GM12878 (cell line): Measurements from ENCODE around the gene POLRMT. TPM values are rescaled to one million over a fixed set of nuclear protein-coding genes. Genes with fewer than 3 reads are reported as not detected.

Experiments used
- CBX3 ChIP-seq: fragments of 200-600 bp; sonication (generic); IDR thresholded peaks from 2 replicates; pipeline ENCODE4 v1.6.1; 2016; ENCODE audit warnings: low read depth, borderline replicate concordance
- EGR1 ChIP-seq, 2 experiments: IDR thresholded peaks; 1 replicate in 1 of 2; 2 replicates in 1 of 2; pipeline ENCODE4 v1.6.1; 2011 to 2012; ENCODE audit warnings: low read depth in 2 of 2, low read length in 2 of 2, borderline replicate concordance in 1 of 2, mild to moderate bottlenecking in 1 of 2, moderate library complexity in 1 of 2
- EP300 ChIP-seq, 2 experiments: fragments of 150-350 bp in 1 of 2; IDR thresholded peaks; 2 replicates each; pipeline ENCODE4 v1.6.1; 2011 to 2012; ENCODE audit warnings: low read depth in 2 of 2, low read length in 2 of 2, borderline replicate concordance in 1 of 2, improper control_type of control experiment in 1 of 2, inconsistent platforms in 1 of 2; ENCODE audit not compliant: control insufficient read depth in 1 of 2
- FOS ChIP-seq: IDR thresholded peaks from 3 replicates; pipeline ENCODE4 v1.6.1; 2011; ENCODE audit warnings: borderline replicate concordance; ENCODE audit not compliant: insufficient read length; ENCODE audit errors: extremely low read depth
- FOXK2 ChIP-seq: fragments of 450-650 bp; IDR thresholded peaks from 2 replicates; pipeline ENCODE4 v1.6.1; 2017; ENCODE audit warnings: mild to moderate bottlenecking, moderate library complexity
- HDAC2 ChIP-seq: fragments of 200-600 bp; sonication (generic); IDR thresholded peaks from 2 replicates; pipeline ENCODE4 v1.6.1; 2017
- HDAC6 ChIP-seq: fragments of 200-600 bp; sonication (generic); IDR thresholded peaks from one replicate; pipeline ENCODE4 v1.8.0; 2017; ENCODE audit warnings: antibody characterized with exemption; ENCODE audit not compliant: unreplicated experiment
- MEF2A ChIP-seq: IDR thresholded peaks from 2 replicates; pipeline ENCODE4 v1.6.1; 2011; ENCODE audit warnings: low read depth, mild to moderate bottlenecking, low read length, moderate library complexity; ENCODE audit not compliant: insufficient read depth
- MYB ChIP-seq: fragments of 150-350 bp; IDR thresholded peaks from 2 replicates; pipeline ENCODE4 v1.6.1; 2014; ENCODE audit warnings: mild to moderate bottlenecking, low read depth, low read length, borderline replicate concordance
- NFXL1 ChIP-seq: fragments of 450-650 bp; IDR thresholded peaks from 2 replicates; pipeline ENCODE4 v1.6.1; 2017; ENCODE audit warnings: antibody characterized with exemption, mild to moderate bottlenecking, borderline replicate concordance
- NR2F1 ChIP-seq: fragments of 450-650 bp; conservative IDR thresholded peaks from 2 replicates; pipeline ENCODE4 v1.6.1; 2017; ENCODE audit warnings: mild to moderate bottlenecking
- PAX5 ChIP-seq: IDR thresholded peaks from 2 replicates; pipeline ENCODE4 v1.6.1; 2011; ENCODE audit warnings: low read depth, low read length, borderline replicate concordance
- RFX5 ChIP-seq: IDR thresholded peaks from 2 replicates; pipeline ENCODE4 v1.6.1; 2011; ENCODE audit warnings: low read depth, low read length, improper control_type of control experiment
- SUZ12 ChIP-seq: fragments of 200-600 bp; sonication (generic); IDR thresholded peaks from one replicate; pipeline ENCODE4 v1.6.1; 2018; ENCODE audit warnings: antibody characterized with exemption, mild to moderate bottlenecking; ENCODE audit not compliant: unreplicated experiment
- WRNIP1 ChIP-seq: IDR thresholded peaks from 2 replicates; pipeline ENCODE4 v1.6.1; 2011; ENCODE audit warnings: low read depth, low read length, improper control_type of control experiment, borderline replicate concordance
- ZNF217 ChIP-seq: fragments of 450-650 bp; IDR thresholded peaks from 2 replicates; pipeline ENCODE4 v1.6.1; 2017; ENCODE audit warnings: antibody characterized with exemption, mild to moderate bottlenecking
- ZZZ3 ChIP-seq: IDR thresholded peaks from 2 replicates; pipeline ENCODE4 v1.6.1; 2011; ENCODE audit warnings: low read depth; ENCODE audit not compliant: control insufficient read depth, insufficient read length
- polyA plus RNA-seq, 11 experiments: library from polyadenylated mRNA; depleted of rRNA in 4 of 11; unstranded in 6 of 11; stranded (reverse) in 5 of 11; fragments of >200 nt; fragmentation: Nextera tagmentation in 4 of 11; fragmentation: Illumina TruSeq in 1 of 11; extraction: Ambion mirVana in 4 of 11; extraction: Trizol in 1 of 11; gene quantifications; 1 replicate in 1 of 11; 2 replicates in 10 of 11; pipeline versions ENCODE4 v1.2.1 to v1.2.3, GENCODE V29; 2011 to 2016; ENCODE audit warnings: inconsistent platforms in 2 of 11, missing spikeins in 2 of 11, low read depth in 1 of 11
- total RNA-seq, 4 experiments: library from RNA; depleted of rRNA in 3 of 4; stranded (reverse); fragments of >200 nt in 3 of 4; fragmentation: Illumina TruSeq in 1 of 4; extraction: Trizol in 1 of 4; gene quantifications; 2 replicates each; pipeline versions ENCODE4 v1.2.1 to v1.2.3, GENCODE V29; 2013 to 2021
- TF ChIP-seq, protein P1 (sequence below): fragments of 450-650 bp; formaldehyde crosslinking; IDR thresholded peaks from 2 replicates; pipeline ENCODE4 v1.4.0; 2022; ENCODE audit warnings: mild to moderate bottlenecking, moderate library complexity
- TF ChIP-seq, protein P2 (sequence below): IDR thresholded peaks from 2 replicates; pipeline ENCODE4 v1.6.1; 2011; ENCODE audit warnings: low read depth, low read length, improper control_type of control experiment, borderline replicate concordance
- TF ChIP-seq, protein P3 (sequence below): fragments of 450-650 bp; IDR thresholded peaks from 2 replicates; pipeline ENCODE4 v1.6.1; 2017; ENCODE audit warnings: mild to moderate bottlenecking, low read depth, inconsistent platforms; ENCODE audit not compliant: poor library complexity, severe bottlenecking
- TF ChIP-seq, protein P4 (sequence below): IDR thresholded peaks from 2 replicates; pipeline ENCODE4 v1.6.1; 2011; ENCODE audit warnings: borderline replicate concordance, low read depth, mild to moderate bottlenecking, moderate library complexity, mixed read lengths, low read length; ENCODE audit not compliant: insufficient read depth; ENCODE audit errors: extremely low read length
- TF ChIP-seq, protein P5 (sequence below): fragments of 450-650 bp; IDR thresholded peaks from 2 replicates; pipeline ENCODE4 v1.6.1; 2016; ENCODE audit warnings: mild to moderate bottlenecking

POLRMT gene
- total and polyA plus RNA-seq, 10 of the 15 experiments (the other 5 are each of a cell fraction or from before 2014, with no cell fraction given), result 9.9 to 57.6 (median 34.6) TPM

DNA sequence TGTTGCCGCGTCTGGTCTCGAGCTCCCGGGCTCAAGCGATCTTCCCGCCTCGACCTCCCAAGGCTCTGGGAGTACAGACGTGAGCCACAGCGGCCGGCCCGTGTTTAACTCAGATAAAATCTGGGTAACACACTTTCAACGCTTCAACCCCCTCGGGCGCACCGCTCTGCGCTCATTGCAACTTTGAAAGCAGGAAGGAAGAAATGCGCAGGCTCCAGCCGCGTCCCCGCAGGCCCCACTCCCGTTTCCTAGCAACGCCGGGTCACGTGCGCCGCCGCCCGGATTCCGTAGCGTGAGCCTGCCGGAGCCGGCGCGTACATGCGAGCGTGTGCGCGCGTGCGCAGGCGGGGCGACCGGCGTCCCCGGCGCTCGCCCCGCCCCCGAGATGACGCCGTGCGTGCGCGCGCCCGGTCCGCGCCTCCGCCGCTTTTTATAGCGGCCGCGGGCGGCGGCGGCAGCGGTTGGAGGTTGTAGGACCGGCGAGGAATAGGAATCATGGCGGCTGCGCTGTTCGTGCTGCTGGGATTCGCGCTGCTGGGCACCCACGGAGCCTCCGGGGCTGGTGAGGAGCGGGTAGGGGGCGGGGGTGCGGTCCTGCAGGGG lies 61.1 kb downstream of the POLRMT start, which contains the start of gene BSG (continued):
- TF ChIP-seq, protein P1, sequence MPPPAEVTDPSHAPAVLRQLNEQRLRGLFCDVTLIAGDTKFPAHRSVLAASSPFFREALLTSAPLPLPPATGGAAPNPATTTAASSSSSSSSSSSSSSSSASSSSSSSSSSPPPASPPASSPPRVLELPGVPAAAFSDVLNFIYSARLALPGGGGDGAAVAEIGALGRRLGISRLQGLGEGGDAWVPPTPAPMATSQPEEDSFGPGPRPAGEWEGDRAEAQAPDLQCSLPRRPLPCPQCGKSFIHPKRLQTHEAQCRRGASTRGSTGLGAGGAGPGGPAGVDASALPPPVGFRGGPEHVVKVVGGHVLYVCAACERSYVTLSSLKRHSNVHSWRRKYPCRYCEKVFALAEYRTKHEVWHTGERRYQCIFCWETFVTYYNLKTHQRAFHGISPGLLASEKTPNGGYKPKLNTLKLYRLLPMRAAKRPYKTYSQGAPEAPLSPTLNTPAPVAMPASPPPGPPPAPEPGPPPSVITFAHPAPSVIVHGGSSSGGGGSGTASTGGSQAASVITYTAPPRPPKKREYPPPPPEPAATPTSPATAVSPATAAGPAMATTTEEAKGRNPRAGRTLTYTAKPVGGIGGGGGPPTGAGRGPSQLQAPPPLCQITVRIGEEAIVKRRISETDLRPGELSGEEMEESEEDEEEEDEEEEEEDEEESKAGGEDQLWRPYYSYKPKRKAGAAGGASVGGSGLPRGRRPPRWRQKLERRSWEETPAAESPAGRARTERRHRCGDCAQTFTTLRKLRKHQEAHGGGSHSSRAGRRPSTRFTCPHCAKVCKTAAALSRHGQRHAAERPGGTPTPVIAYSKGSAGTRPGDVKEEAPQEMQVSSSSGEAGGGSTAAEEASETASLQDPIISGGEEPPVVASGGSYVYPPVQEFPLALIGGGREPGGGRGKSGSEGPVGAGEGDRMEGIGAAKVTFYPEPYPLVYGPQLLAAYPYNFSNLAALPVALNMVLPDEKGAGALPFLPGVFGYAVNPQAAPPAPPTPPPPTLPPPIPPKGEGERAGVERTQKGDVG, result no peak
- TF ChIP-seq PAX5 (no peak), WRNIP1 (no peak), MYB (no peak), NFXL1 (no peak), ZNF217 (no peak), CBX3 (no peak), ZZZ3 (no peak), SUZ12 (no peak), NR2F1 (peak; percentile 44; the same call in 1 of the 2 replicates), RFX5 (no peak), EGR1 (IDR thresholded peaks at IDR 0.05; ENCODE audit: borderline replicate concordance in 1 of 2, low read depth in 2 of 2, low read length in 2 of 2) (peak; percentile 68 to 92), EP300 (IDR thresholded peaks at IDR 0.05; ENCODE audit: borderline replicate concordance in 1 of 2, control insufficient read depth in 1 of 2, low read depth in 2 of 2, low read length in 2 of 2) (no peak; a peak in 1 of 4 replicates), FOXK2 (no peak), HDAC2 (no peak), FOS (no peak), HDAC6 (peak; percentile 84), MEF2A (no peak)
- TF ChIP-seq, protein P2, sequence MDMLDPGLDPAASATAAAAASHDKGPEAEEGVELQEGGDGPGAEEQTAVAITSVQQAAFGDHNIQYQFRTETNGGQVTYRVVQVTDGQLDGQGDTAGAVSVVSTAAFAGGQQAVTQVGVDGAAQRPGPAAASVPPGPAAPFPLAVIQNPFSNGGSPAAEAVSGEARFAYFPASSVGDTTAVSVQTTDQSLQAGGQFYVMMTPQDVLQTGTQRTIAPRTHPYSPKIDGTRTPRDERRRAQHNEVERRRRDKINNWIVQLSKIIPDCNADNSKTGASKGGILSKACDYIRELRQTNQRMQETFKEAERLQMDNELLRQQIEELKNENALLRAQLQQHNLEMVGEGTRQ, result peak; percentile 95
- TF ChIP-seq, protein P3, sequence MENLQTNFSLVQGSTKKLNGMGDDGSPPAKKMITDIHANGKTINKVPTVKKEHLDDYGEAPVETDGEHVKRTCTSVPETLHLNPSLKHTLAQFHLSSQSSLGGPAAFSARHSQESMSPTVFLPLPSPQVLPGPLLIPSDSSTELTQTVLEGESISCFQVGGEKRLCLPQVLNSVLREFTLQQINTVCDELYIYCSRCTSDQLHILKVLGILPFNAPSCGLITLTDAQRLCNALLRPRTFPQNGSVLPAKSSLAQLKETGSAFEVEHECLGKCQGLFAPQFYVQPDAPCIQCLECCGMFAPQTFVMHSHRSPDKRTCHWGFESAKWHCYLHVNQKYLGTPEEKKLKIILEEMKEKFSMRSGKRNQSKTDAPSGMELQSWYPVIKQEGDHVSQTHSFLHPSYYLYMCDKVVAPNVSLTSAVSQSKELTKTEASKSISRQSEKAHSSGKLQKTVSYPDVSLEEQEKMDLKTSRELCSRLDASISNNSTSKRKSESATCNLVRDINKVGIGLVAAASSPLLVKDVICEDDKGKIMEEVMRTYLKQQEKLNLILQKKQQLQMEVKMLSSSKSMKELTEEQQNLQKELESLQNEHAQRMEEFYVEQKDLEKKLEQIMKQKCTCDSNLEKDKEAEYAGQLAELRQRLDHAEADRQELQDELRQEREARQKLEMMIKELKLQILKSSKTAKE, result no peak
- TF ChIP-seq, protein P4, sequence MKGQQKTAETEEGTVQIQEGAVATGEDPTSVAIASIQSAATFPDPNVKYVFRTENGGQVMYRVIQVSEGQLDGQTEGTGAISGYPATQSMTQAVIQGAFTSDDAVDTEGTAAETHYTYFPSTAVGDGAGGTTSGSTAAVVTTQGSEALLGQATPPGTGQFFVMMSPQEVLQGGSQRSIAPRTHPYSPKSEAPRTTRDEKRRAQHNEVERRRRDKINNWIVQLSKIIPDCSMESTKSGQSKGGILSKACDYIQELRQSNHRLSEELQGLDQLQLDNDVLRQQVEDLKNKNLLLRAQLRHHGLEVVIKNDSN, result peak; percentile 97
- TF ChIP-seq, protein P5, sequence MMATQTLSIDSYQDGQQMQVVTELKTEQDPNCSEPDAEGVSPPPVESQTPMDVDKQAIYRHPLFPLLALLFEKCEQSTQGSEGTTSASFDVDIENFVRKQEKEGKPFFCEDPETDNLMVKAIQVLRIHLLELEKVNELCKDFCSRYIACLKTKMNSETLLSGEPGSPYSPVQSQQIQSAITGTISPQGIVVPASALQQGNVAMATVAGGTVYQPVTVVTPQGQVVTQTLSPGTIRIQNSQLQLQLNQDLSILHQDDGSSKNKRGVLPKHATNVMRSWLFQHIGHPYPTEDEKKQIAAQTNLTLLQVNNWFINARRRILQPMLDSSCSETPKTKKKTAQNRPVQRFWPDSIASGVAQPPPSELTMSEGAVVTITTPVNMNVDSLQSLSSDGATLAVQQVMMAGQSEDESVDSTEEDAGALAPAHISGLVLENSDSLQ, result no peak
